Measurements from ENCODE around the gene SPATA31D1.

GRCh38 chr9:82038897-82039296 is 50.3 kb downstream of the SPATA31D1 start:
- TF ChIP-seq POLR2AphosphoS5 (IDR thresholded peaks at IDR 0.05; ENCODE audit: insufficient read depth in 1 of 2, low read depth in 1 of 2) = no peak
- TF ChIP-seq CTCF (IDR thresholded peaks at IDR 0.05) = no peak
- no peak for TF ChIP-seq POLR2A (IDR thresholded peaks at IDR 0.05)
